HepG2 (cell line): ENCODE data around the gene MCM3AP. TPM values are rescaled to one million over a fixed set of nuclear protein-coding genes. Genes with fewer than 3 reads are reported as not detected.

ENCODE experiments used
- BRF2 ChIP-seq: sonication (generic); formaldehyde crosslinking; IDR thresholded peaks from 2 replicates; pipeline ENCODE4 v1.8.1; 2022; ENCODE audit warnings: mild to moderate bottlenecking, missing genetic modification reagents
- ELF4 ChIP-seq: sonication (generic); formaldehyde crosslinking; IDR thresholded peaks from 2 replicates; pipeline ENCODE4 v1.5.0; 2020; ENCODE audit warnings: missing genetic modification reagents, mild to moderate bottlenecking, moderate library complexity, borderline replicate concordance
- FOXA1 ChIP-seq, 2 experiments: fragments of 450-650 bp in 1 of 2; sonication (generic) in 1 of 2; formaldehyde crosslinking in 1 of 2; IDR thresholded peaks; 2 replicates each; pipeline versions ENCODE4 v1.4.0 to v1.6.1; 2016 to 2020; ENCODE audit warnings: missing genetic modification reagents in 1 of 2
- FOXK1 ChIP-seq: sonication (generic); formaldehyde crosslinking; IDR thresholded peaks from 2 replicates; pipeline ENCODE4 v1.4.0; 2020; ENCODE audit warnings: low read depth, missing genetic modification reagents, borderline replicate concordance
- MAX ChIP-seq: IDR thresholded peaks from 2 replicates; pipeline ENCODE4 v1.6.1; 2012; ENCODE audit warnings: inconsistent platforms
- MBD4 ChIP-seq: IDR thresholded peaks from 2 replicates; pipeline ENCODE4 v1.6.1; 2012; ENCODE audit warnings: low read length, inconsistent platforms, borderline replicate concordance
- MTF1 ChIP-seq: sonication (generic); formaldehyde crosslinking; IDR thresholded peaks from 2 replicates; pipeline ENCODE4 v1.5.0; 2020; ENCODE audit warnings: missing genetic modification reagents
- NRL ChIP-seq: sonication (generic); formaldehyde crosslinking; IDR thresholded peaks from 2 replicates; pipeline ENCODE4 v1.5.0; 2020; ENCODE audit warnings: missing genetic modification reagents, mild to moderate bottlenecking, moderate library complexity, borderline replicate concordance
- PLRG1 ChIP-seq: fragments of 450-650 bp; conservative IDR thresholded peaks from 2 replicates; pipeline ENCODE4 v1.6.1; 2016
- SP140L ChIP-seq: sonication (generic); formaldehyde crosslinking; IDR thresholded peaks from 2 replicates; pipeline ENCODE4 v1.4.0; 2020; ENCODE audit warnings: missing genetic modification reagents, borderline replicate concordance
- SRSF9 ChIP-seq: fragments of 200-400 bp; formaldehyde crosslinking; IDR thresholded peaks from 2 replicates; pipeline ENCODE4 v1.6.1; 2018; ENCODE audit warnings: borderline replicate concordance, mild to moderate bottlenecking, low read depth, low read length; ENCODE audit not compliant: insufficient read depth, poor library complexity, severe bottlenecking
- TAF15 ChIP-seq: fragments of 200-400 bp; formaldehyde crosslinking; IDR thresholded peaks from one replicate; pipeline ENCODE4 v1.6.1; 2018; ENCODE audit warnings: mild to moderate bottlenecking, low read depth, low read length; ENCODE audit not compliant: poor library complexity, severe bottlenecking
- ZBTB7A ChIP-seq: sonication (generic); formaldehyde crosslinking; IDR thresholded peaks from 2 replicates; pipeline ENCODE4 v1.8.0; 2022; ENCODE audit warnings: mild to moderate bottlenecking, missing genetic modification reagents
- ZFP37 ChIP-seq: sonication (generic); formaldehyde crosslinking; IDR thresholded peaks from 2 replicates; pipeline ENCODE4 v1.4.0; 2020; ENCODE audit warnings: missing genetic modification reagents, borderline replicate concordance
- ZNF207 ChIP-seq: fragments of 450-650 bp; IDR thresholded peaks from 2 replicates; pipeline ENCODE4 v1.6.1; 2016; ENCODE audit warnings: antibody characterized with exemption, borderline replicate concordance
- ZNF446 ChIP-seq: sonication (generic); formaldehyde crosslinking; IDR thresholded peaks from 2 replicates; pipeline ENCODE4 v1.5.0; 2020; ENCODE audit warnings: mild to moderate bottlenecking, missing genetic modification reagents
- ZNF816 ChIP-seq: sonication (generic); formaldehyde crosslinking; IDR thresholded peaks from 2 replicates; pipeline ENCODE4 v1.8.0; 2022; ENCODE audit warnings: missing genetic modification reagents, mild to moderate bottlenecking, borderline replicate concordance
- polyA plus RNA-seq, 8 experiments: library from polyadenylated mRNA; depleted of rRNA in 3 of 8; stranded (reverse) in 7 of 8; unstranded in 1 of 8; fragments of >200 nt; fragmentation: Illumina TruSeq in 4 of 8; extraction: Trizol in 4 of 8; gene quantifications; 2 replicates each; pipeline versions ENCODE4 v1.2.1 to v1.2.3, GENCODE V29; 2011 to 2016; ENCODE audit warnings: low read depth in 4 of 8, missing spikeins in 1 of 8, mixed read lengths in 1 of 8; ENCODE audit not compliant: insufficient read depth in 1 of 8
- total RNA-seq, 5 experiments: library from RNA; depleted of rRNA; stranded (reverse); fragments of >200 nt; fragmentation: Illumina TruSeq; extraction: Trizol; gene quantifications; 2 replicates each; pipeline ENCODE4 v1.2.3, GENCODE V29; 2016; ENCODE audit warnings: low read depth in 1 of 5
- TF ChIP-seq, protein P1 (sequence below): sonication (generic); formaldehyde crosslinking; IDR thresholded peaks from 2 replicates; pipeline ENCODE4 v1.5.1; 2020; ENCODE audit warnings: missing genetic modification reagents, mild to moderate bottlenecking, borderline replicate concordance
- TF ChIP-seq, protein P2 (sequence below): sonication (generic); formaldehyde crosslinking; IDR thresholded peaks from 2 replicates; pipeline ENCODE4 v1.4.0; 2020; ENCODE audit warnings: missing genetic modification reagents

Gene MCM3AP
- total and polyA plus RNA-seq, 2 of the 13 experiments (the other 11 are each of a cell fraction or from before 2014, with no cell fraction given), result 27.0 to 54.7 TPM

DNA sequence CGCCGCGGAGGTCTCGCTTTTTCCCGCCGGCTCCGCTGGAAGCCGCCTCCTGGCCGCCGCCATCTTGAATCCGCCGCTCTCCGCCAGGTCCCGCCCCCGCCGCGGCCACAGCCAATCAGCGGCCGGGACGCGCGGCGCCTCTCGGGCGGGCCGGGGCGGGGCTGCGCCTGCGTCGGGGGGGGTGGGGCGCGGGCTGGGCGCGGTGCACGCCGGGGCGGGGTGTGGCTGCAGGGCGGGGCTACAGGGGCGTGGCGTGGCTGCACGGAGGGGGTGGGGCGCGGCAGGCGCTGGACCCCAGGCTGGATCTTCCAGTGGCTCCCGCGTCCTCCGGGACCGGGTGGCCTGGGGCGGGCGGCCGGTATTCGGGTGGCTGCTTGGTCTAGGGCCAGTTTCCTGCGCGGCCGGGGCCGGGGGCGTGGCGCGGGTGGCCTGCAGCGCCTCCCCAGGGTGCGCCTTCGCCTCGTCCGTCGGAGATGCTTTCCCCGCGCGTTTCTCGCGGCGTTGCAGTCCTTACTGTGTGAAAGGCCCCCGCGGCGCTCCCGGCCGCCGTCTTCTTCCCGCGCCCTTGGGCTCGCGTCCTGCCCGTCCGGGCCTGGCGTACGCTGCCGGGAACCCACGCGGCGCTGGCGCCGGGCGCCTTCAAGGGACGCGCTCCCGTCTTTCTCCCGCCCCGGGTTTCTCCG lies 39.1 kb upstream of the MCM3AP start (continued):
- TF ChIP-seq ELF4 (CRISPR knock-in tag) (no peak), ZNF207 (no peak), ZNF446 (CRISPR knock-in tag) (0 out of 2 replicates have a peak, but pooled peaks have one; percentile 79), NRL (CRISPR knock-in tag) (no peak; the same call in 1 of the 2 replicates), MAX (no peak; the same call in none of the 2 replicates), ZFP37 (no peak), MBD4 (no peak), ZBTB7A (CRISPR knock-in tag) (no peak), FOXA1 (IDR thresholded peaks at IDR 0.05) (no peak), FOXA1 (CRISPR knock-in tag; IDR thresholded peaks at IDR 0.05) (no peak), SRSF9 (no peak), ZNF816 (CRISPR knock-in tag) (peak; percentile 67; the same call in 1 of the 2 replicates), PLRG1 (no peak), MTF1 (CRISPR knock-in tag) (peak; percentile 53; the same call in 1 of the 2 replicates), SP140L (CRISPR knock-in tag) (no peak), TAF15 (no peak), FOXK1 (no peak), BRF2 (CRISPR knock-in tag) (0 out of 2 replicates have a peak, but pooled peaks have one; percentile 51)
- TF ChIP-seq, protein P1, sequence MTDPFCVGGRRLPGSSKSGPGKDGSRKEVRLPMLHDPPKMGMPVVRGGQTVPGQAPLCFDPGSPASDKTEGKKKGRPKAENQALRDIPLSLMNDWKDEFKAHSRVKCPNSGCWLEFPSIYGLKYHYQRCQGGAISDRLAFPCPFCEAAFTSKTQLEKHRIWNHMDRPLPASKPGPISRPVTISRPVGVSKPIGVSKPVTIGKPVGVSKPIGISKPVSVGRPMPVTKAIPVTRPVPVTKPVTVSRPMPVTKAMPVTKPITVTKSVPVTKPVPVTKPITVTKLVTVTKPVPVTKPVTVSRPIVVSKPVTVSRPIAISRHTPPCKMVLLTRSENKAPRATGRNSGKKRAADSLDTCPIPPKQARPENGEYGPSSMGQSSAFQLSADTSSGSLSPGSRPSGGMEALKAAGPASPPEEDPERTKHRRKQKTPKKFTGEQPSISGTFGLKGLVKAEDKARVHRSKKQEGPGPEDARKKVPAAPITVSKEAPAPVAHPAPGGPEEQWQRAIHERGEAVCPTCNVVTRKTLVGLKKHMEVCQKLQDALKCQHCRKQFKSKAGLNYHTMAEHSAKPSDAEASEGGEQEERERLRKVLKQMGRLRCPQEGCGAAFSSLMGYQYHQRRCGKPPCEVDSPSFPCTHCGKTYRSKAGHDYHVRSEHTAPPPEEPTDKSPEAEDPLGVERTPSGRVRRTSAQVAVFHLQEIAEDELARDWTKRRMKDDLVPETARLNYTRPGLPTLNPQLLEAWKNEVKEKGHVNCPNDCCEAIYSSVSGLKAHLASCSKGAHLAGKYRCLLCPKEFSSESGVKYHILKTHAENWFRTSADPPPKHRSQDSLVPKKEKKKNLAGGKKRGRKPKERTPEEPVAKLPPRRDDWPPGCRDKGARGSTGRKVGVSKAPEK (CRISPR knock-in tag), result no peak
- TF ChIP-seq, protein P2, sequence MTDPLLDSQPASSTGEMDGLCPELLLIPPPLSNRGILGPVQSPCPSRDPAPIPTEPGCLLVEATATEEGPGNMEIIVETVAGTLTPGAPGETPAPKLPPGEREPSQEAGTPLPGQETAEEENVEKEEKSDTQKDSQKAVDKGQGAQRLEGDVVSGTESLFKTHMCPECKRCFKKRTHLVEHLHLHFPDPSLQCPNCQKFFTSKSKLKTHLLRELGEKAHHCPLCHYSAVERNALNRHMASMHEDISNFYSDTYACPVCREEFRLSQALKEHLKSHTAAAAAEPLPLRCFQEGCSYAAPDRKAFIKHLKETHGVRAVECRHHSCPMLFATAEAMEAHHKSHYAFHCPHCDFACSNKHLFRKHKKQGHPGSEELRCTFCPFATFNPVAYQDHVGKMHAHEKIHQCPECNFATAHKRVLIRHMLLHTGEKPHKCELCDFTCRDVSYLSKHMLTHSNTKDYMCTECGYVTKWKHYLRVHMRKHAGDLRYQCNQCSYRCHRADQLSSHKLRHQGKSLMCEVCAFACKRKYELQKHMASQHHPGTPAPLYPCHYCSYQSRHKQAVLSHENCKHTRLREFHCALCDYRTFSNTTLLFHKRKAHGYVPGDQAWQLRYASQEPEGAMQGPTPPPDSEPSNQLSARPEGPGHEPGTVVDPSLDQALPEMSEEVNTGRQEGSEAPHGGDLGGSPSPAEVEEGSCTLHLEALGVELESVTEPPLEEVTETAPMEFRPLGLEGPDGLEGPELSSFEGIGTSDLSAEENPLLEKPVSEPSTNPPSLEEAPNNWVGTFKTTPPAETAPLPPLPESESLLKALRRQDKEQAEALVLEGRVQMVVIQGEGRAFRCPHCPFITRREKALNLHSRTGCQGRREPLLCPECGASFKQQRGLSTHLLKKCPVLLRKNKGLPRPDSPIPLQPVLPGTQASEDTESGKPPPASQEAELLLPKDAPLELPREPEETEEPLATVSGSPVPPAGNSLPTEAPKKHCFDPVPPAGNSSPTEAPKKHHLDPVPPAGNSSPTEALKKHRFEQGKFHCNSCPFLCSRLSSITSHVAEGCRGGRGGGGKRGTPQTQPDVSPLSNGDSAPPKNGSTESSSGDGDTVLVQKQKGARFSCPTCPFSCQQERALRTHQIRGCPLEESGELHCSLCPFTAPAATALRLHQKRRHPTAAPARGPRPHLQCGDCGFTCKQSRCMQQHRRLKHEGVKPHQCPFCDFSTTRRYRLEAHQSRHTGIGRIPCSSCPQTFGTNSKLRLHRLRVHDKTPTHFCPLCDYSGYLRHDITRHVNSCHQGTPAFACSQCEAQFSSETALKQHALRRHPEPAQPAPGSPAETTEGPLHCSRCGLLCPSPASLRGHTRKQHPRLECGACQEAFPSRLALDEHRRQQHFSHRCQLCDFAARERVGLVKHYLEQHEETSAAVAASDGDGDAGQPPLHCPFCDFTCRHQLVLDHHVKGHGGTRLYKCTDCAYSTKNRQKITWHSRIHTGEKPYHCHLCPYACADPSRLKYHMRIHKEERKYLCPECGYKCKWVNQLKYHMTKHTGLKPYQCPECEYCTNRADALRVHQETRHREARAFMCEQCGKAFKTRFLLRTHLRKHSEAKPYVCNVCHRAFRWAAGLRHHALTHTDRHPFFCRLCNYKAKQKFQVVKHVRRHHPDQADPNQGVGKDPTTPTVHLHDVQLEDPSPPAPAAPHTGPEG (CRISPR knock-in tag), result peak; percentile 67
